Gastrocnemius medialis (tissue), 4 donors: ENCODE measurements around the gene SEMA4F.

Experiments
- CTCF ChIP-seq, 5 experiments: fragments of 450-650 bp in 3 of 5; fragments of 200-600 bp in 2 of 5; sonication (generic) in 2 of 5; IDR thresholded peaks in 4 of 5; conservative IDR thresholded peaks in 1 of 5; 1 replicate in 4 of 5; 2 replicates in 1 of 5; pipeline ENCODE4 v1.5.1; 2016 to 2019; ENCODE audit warnings: antibody characterized with exemption in 5 of 5, mild to moderate bottlenecking in 3 of 5, moderate library complexity in 3 of 5
- POLR2A ChIP-seq, 2 donors: fragments of 450-650 bp; IDR thresholded peaks; one replicate each; pipeline ENCODE4 v1.6.1; 2017; ENCODE audit warnings: antibody characterized with exemption in 2 of 2, mild to moderate bottlenecking in 2 of 2, moderate library complexity in 2 of 2

- TF ChIP-seq CTCF (IDR thresholded peaks at IDR 0.05 in 4 of 5, conservative IDR thresholded peaks at IDR 0.05 in 1 of 5) (no peak), POLR2A (IDR thresholded peaks at IDR 0.05) (no peak)
Observed at GRCh38 chr2:74702001-74702715, 48.1 kb downstream of the SEMA4F start.
